Neural cell (in vitro differentiated cells): ENCODE results near the gene ZNF653.

Experiments used
- CTCF ChIP-seq: fragments of 450-650 bp; IDR thresholded peaks from 2 replicates; pipeline ENCODE4 v1.5.1; 2014; ENCODE audit warnings: antibody characterized with exemption, mild to moderate bottlenecking, moderate library complexity; ENCODE audit not compliant: poor library complexity, severe bottlenecking
- REST ChIP-seq: IDR thresholded peaks from 2 replicates; pipeline ENCODE4 v1.6.1; 2012; ENCODE audit warnings: borderline replicate concordance
- TAF1 ChIP-seq: IDR thresholded peaks from 2 replicates; pipeline ENCODE4 v1.6.1; 2012; ENCODE audit warnings: low read depth

GRCh38 chr19:11458236-11458900 is 47.3 kb downstream of the ZNF653 start:
- no peak for TF ChIP-seq CTCF
- TF ChIP-seq REST, result no peak
- TF ChIP-seq TAF1, result no peak
